Activated naive CD4-positive, alpha-beta T cell treated with Interleukin-2 at 50 U/mL for 16 hours (primary cell): ENCODE results near the gene TNNI2.

Source experiments
- DNase-seq: peaks from one replicate; pipeline ENCODE4 v3.0.0-alpha.2; 2020

TNNI2 gene

DNA sequence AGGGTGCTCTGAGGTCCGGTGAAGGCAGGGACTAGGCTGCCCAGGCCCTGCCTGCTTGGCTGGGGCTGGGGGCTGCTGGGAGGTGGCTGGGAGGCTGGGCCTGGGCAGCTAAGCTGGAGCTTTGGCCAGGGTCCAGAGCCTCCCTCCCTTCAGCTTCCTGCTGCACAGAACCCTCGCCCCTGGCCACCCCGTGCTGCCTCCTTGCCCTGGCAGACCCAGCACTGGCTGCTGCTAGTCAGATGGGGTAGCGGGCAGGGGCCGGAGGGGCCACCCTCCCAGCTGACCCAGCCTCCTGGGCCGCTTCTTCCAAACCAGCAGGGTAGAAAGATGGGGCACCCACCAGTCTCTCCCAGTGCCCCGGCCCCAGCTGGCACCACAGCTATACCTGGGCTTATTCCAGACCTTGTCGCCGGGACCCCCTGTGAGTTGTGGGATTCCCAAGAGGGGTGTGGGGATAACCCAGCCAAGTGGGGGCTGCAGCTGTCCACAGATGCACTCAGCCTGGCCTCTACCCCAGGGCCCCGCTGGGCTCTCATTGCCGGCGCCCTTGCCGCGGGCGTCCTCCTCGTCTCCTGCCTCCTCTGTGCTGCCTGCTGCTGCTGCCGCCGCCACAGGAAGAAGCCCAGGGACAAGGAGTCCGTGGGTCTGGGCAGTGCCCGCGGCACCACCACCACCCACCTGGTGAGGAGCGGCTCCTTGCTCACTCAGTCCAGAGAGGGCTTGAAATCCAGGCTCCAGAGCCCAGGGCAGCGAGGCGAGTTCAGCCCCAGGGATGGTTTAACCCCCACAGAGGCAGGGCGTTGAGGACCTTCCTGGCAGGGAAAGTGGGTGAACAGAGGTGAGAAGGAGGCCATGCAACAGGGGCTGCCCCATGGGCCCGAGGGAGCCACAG, 3.8 kb upstream of the TNNI2 start, which contains the start of gene SYT8:
TSS of gene SYT8 (plus strand) at position 212 of the 892 bp plus-strand sequence. CDS start at position 328, 116 bp downstream.
- DNase-seq, result no peak

DNA sequence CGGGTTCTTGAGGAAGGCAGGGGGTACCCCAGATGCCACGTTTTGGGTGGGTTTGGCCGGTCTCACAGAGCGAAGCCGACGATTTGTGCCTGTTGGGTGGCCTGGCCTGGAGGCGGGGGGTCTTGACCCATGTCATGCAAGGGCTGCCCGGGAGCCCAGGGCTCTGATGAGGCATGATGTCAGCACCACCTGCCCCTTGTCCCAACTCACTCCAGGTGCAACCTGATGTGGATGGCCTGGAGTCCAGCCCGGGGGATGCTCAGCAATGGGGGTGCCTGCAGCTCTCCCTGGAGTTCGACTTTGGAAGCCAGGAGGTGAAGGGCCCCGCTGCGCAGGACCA, 3.1 kb upstream of the TNNI2 start:
- no peak for DNase-seq

DNA sequence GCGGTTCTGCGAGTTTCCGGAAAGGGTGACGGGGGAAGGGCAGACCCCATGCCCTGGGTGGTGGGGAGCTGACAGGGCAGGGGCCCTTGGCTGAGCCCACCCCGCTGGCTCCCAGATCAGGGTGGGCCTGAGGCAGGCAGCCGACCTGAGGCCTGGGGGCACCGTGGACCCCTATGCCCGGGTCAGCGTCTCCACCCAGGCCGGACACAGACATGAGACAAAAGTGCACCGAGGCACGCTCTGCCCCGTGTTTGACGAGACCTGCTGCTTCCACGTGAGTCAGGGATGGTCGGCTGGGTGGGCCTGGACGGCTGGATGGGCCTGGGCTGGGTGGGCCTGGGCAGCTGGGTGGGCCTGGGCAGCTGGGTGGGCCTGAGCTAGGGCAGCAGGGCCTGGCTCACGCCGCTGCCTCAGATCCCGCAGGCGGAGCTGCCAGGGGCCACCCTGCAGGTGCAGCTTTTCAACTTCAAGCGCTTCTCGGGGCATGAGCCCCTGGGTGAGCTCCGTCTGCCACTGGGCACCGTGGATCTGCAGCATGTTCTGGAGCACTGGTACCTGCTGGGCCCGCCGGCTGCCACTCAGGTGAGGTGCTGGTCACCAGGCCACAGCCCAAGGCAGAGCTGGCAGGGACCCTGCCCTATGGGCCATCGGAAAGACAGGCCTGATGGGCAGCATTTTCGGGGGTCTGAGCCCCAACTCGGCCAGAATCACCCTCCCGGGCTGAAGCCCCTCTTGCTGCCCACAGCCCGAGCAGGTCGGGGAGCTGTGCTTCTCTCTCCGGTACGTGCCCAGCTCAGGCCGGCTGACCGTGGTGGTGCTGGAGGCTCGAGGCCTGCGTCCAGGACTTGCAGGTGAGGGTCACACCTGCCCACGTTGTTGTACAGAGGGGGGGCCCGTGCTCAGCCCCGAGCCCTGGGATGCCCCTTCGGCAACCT, 2.5 kb upstream of the TNNI2 start:
- no peak for DNase-seq

DNA sequence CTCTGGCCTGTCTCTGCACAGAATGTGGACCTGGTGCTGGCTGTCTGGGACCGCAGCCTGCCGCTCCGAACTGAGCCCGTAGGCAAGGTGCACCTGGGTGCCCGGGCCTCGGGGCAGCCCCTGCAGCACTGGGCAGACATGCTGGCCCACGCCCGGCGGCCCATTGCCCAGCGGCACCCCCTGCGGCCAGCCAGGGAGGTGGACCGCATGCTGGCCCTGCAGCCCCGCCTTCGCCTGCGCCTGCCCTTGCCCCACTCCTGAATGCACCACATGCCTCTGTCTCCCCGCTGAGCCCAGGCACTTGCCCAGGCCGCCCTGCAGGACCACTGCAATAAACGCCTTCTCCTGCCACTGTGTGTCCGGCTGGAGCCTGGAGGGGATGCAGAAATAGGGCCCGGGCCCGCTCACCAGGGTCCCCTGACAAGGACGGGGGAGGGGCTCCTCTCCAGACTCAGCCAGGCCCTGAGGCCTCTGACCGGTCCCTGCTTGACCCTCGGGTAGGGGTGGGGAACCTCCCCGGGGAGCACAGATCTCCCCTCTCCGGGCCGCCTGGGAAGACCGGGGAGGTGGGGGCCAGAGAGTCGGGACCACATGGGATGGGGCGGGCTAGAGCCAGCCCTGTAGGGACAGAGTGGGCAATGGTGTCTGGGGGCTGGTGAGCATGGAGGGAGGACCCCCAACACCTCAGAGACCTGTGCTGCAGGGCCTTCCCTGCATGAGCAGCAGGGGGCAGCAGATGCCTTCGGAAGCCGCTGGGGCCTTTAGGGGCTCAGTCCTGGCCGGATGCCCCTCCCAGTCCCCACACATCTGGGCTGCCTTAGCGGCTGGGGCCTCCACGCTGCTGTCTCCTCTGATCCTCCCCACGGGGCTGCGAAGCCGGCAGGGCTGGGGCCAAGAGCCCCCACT, 1.4 kb upstream of the TNNI2 start:
- DNase-seq, result peak; percentile 81

DNA sequence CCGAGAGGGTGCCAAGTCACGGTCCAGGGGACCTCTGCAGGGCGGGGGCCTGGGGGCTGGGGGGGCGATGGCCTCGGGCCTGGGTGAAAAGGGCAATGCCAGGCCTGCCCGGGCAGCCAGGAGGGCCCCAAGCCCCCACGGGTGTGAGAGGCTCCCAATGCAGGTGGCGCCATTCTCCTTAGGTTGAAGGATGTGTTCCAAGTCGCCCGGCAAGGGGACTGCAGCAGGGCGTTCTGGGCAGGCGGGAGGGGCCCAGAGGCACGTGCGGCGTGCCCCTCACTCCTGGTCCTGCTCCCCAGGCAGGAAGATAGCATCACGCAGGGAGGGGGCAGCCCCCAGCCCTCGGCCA, 730 bp upstream of the TNNI2 start:
- DNase-seq, result no peak

GRCh38 chr11:1839204-1839923, 583 bp downstream of the TNNI2 start:
- DNase-seq, result no peak

DNA sequence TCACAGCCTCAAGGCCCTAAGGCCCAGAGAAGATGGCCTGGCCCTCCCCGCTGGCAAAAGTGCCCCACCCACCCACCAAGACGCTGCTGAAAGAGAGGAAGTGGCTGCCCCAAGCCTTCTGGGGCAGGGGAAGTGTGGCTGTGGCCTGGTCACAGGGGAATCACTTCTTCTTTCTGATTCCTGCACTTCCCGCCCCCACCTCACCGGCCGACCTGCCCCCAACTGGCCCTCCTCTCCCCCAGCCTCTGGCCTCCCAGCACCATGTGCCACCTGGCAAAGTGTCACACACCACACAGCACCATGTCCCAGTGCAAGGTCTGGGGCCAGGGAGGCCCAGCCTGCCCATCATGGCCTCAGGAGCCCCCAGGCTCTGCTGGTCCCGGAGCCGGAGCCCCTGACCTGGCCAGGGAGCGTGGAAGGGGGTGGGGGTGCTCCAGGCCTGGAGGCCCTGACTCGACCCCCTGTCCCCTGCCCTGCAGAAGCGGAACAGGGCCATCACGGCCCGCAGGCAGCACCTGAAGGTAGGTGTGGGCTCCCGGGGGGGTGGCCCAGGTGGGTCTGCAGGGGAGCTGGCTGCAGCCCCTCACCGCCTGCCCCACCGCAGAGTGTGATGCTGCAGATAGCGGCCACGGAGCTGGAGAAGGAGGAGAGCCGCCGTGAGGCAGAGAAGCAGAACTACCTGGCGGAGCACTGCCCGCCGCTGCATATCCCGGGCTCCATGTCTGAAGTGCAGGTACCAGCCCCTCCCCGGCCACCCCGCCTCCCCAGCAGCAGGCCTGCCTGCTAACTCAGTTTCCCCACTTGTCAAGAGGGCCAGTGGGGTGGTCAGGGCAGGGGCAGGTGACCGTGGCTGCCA, 1.4 kb downstream of the TNNI2 start:
- no peak for DNase-seq

- no peak for DNase-seq
These were observed 2.1 kb downstream of the TNNI2 start for GRCh38 chr11:1840780-1841480.

DNA sequence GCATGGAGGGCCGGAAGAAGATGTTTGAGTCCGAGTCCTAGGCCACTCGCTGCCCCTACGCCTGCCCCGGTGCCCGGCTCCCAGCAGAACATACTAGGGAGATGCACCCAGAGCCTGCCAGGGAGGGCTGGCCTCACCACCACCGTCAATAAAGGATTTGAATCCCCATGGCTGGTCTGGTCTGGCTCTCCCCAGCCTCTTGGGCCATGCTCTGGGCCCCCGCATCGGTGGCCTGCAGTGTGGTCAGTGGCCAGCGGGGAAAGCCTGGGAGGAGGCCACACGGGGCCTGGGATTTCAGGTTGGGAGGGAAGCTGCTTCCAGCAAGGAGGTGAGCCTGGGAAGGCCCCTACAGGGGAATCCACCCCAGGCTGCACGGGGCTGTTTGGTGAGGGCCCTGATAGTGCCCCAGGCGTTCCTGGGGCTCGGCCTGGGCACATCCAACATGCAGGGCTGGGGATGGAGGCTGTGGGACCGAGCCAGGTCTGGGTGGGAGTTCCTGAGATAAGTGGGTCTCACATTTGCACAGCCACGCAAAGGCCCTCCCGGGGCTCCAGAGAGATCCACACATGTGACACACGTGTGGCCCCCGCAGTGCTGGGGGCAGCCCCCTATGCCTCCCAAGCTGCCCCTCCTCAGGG, 2.8 kb downstream of the TNNI2 start:
- no peak for DNase-seq

DNA sequence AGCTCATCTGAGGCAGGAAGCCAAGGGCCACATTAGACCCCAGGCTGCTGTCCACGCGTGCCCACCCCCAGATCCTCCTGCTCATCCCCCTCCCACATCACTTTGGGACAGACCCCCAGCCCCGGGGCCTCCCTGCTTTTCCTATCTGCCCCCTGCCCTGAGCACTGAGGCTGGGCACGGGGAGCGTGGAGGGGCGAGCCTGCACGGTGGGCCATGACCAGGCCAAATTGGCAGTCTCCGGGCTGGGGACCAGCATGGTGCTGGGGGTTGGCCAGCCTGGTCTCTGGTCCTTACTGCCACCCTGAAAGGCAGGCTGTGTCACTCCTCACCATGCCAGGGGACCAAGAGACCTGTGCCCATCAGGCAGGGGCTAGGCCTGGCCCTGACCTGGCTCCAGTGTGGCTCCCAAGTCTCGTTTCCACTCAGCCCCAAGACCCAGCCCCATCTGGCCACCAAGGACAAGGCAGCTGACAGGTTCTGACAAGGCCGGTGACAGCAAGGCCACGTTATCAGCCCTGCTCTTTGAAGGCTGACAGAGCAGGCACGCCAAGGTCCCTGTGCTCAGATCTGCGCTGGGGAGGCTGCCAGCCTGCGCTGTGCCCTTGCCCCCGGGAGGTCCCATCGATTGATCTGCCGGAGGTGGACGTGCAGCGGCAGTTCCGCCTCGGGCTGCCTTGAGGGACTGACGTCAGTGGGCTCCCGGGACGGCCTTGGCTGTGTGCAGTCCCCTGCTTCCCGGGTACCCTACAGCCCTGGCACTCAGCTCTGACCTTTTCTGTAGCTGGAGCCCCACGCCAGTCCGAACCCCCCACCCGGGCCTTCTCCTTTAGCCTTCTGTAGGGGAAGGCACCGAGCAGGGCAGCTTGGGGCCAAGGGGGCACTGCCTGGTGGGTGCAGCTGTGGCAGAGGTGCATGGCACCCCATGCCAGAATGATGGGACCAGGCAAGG, 3.6 kb downstream of the TNNI2 start:
- no peak for DNase-seq

DNA sequence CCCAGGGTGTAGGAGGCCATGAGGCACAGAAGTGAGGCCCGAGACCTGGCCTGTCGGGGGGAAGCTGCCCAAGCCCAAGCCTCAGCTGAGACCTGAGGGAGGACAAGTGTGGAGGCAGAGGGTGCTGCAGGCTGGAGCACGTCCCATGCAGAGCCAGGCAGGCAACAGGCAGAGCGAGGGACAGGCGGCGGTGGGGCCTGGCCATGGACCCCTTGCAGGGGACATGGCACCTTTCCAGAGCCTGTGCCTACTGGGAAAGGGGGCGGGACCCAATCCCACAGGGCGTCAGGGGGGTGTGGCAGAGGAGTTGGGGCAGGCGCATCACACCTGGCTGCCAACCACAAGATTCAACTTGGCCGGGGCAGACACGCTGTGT, 4.3 kb downstream of the TNNI2 start:
- DNase-seq, result no peak

DNA sequence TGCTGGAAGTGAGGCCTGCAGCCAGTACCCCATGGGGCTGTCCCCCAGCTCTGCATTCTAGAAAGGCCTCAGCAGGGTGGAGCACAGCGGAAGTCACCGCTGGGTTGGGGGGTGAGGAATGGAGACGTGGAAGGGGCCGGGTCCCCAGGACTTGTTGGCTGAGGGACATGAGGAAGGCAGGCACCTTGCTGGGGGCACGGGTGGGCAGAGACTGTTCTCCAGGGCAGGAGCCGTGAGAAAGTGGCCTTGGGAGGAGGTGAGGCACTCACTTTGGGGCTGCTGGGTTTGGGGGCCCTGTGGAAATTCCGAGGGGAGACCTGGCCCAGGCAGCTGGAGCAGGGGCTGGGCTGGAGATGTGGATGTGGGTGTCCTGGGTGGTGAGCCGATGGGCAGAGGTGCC, 5.0 kb downstream of the TNNI2 start:
- DNase-seq, result no peak

DNA sequence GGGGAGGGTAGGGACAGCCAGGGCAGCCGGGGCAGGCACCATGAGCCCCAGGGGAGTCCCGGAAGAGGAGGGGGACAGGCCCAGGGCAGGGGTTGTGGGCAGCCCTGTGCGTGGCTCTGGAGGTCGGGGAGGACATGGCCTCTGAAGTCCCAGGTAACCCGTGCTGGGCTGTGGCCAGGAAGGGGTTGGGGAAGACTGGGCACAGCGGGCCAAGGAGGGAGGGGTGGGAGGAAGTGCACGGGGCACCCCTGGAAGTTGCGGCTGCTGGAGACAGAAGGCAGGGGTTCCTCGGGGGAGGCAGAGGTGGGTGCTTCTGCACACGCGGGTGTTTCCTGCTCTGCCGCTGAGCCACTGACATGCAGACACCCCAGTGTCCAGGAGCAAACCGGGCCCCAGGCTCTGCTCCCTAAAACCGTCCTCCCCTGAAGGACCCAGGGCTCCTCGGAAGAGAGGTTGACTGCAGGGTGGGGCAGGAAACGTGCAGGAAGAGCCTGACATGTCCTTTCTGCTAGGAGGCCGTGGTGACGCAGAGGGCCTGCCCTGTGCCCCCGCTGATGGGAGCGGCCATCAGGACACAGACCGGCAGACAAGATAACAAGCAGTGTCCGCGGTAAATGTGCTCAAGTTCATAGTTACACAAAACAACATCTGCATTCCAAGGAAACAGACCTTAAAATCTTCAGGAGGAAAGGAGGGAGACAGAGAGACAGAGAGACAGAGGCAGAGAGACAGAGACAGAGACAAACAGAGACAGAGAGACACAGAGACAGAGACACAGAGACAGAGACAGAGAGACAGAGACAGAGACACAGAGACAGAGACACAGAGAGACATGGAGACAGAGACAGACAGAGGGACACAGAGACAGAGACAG, 5.7 kb downstream of the TNNI2 start:
- DNase-seq, result peak; percentile 48

- no peak for DNase-seq
These were observed 6.3 kb downstream of the TNNI2 start for GRCh38 chr11:1845095-1845429.

DNA sequence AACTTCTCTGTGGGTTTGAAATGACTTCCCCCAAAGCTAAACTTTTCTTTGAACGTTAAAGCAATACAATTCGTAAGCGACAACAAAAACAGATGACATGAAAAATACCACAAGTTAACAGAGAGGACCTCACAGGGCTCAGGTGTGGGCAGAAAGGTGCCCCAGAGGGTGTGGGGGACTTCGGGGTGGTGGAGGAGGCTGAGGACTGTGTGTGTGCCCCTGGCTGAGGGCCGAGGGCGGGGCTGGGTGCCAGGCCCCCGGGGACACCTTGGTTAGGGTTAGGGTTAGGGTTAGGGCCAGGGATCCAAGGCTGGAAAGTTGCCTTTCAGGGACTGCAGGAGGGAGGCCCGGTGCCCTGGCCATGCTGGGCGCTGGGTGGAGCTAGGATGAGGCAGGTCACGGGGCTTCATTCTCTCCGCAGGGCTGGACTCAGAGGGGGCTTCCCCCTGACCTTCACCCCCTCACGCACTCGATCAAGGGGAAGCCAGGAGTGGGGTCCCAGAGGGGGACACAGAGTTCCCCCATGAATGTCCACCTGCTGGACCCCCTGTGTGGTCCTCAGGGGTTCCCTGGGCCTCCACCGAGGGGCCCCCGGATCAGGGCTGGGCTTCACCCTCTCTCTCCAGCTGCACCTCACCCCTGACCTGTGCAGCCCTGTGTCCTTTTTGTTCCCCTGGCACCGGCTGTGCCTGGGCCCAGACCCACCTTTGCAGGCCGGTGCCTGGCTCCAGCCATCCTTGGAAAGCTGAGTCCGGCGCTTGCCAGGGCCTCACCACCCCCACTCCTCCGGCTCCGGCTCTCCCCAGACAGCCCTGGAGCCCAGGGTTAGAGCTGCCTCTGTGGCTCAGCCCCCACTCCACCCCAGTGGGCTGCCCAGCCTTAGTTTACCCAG, 7.0 kb downstream of the TNNI2 start:
- DNase-seq, result no peak

GRCh38 chr11:1846453-1846932, 7.7 kb downstream of the TNNI2 start:
- no peak for DNase-seq
